ENCODE data around the gene AKAP10.
"Not testable (repeated sequence)": the region's sequence is repeated elsewhere in the genome, so short reads cannot be mapped to it uniquely, and the experiment has no call there.

AKAP10 gene

GRCh38 chr17:19867329-19868078, 110.1 kb downstream of the AKAP10 start, which contains the start of gene ULK2:
ULK2 (minus strand) TSS chr17:19867936; CDS start chr17:19867417, 519 bp downstream.
- peak; percentile 23 for DNase-seq (ENCODE audit: low read depth, low spot score)

GRCh38 chr17:19867079-19867328, 110.6 kb downstream of the AKAP10 start:
- peak; percentile 56 for DNase-seq (ENCODE audit: low read depth, low spot score)

GRCh38 chr17:19865021-19865420, 112.6 kb downstream of the AKAP10 start:
- DNase-seq (ENCODE audit: low read depth, low spot score) = no peak

GRCh38 chr17:19860647-19861177, 116.9 kb downstream of the AKAP10 start:
- not testable (repeated sequence) for DNase-seq (ENCODE audit: low read depth, low spot score)

DNA sequence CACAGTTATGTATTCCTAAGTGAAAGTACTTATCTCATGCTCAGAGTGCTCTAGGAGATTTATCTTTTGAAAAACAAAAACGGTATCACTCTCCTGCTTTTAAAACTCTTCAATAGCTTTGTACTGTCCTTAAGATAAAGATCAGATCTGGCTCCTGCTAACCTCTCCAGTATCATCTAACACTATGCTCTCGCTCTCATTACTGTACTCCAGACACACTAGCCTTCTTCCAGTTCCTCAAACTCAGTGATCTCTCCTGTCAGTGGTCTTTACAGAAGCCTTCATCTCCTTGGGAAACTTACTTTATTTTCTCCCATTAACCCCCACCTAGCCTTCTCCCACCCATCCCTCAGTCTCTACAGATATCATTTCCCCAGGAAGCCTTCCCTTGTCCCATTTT, 120.0 kb downstream of the AKAP10 start:
- DNase-seq (ENCODE audit: low read depth, low spot score) = no peak
